GM23338 (cell line): ENCODE data around the gene CXorf65.

Experiments used
- CREB1 ChIP-seq: fragments of 250-450 bp; sonication (Bioruptor Pico); IDR thresholded peaks from 2 replicates; pipeline ENCODE4 v1.5.0; 2020; ENCODE audit warnings: low read depth, mild to moderate bottlenecking, moderate library complexity
- EZH2 ChIP-seq: fragments of 200-600 bp; sonication (generic); IDR thresholded peaks from one replicate; pipeline ENCODE4 v1.8.0; 2017; ENCODE audit warnings: antibody characterized with exemption, mild to moderate bottlenecking, low read depth; ENCODE audit not compliant: unreplicated experiment
- EZH2phosphoT487 ChIP-seq: fragments of 200-600 bp; sonication (generic); IDR thresholded peaks from one replicate; pipeline ENCODE4 v1.8.1; 2018; ENCODE audit warnings: antibody characterized with exemption; ENCODE audit not compliant: unreplicated experiment
- POLR2AphosphoS5 ChIP-seq: IDR thresholded peaks from 2 replicates; pipeline ENCODE4 v1.6.1; 2016; ENCODE audit warnings: antibody characterized with exemption, low read depth
- ZNF114 ChIP-seq: fragments of 250-450 bp; sonication (Bioruptor Pico); IDR thresholded peaks from 2 replicates; pipeline ENCODE4 v1.5.0; 2020; ENCODE audit warnings: mild to moderate bottlenecking, moderate library complexity
- TF ChIP-seq, protein P1 (sequence below), 2 experiments: fragments of 200-600 bp in 1 of 2; sonication (generic) in 1 of 2; conservative IDR thresholded peaks; 2 replicates each; pipeline versions ENCODE4 v1.5.1 to v1.6.1; 2016 to 2017; ENCODE audit warnings: antibody characterized with exemption in 2 of 2, low read depth in 2 of 2, mild to moderate bottlenecking in 2 of 2, moderate library complexity in 1 of 2
- TF ChIP-seq, protein P2 (sequence below): IDR thresholded peaks from one replicate; pipeline ENCODE4 v1.6.1; 2018; ENCODE audit warnings: antibody characterized with exemption; ENCODE audit not compliant: unreplicated experiment

GRCh38 chrX:71095555-71095980 lies 11.0 kb downstream of the CXorf65 start, which contains the start of gene FOXO4:
- TF ChIP-seq EZH2phosphoT487 (no peak), EZH2 (no peak), CREB1 (no peak), ZNF114 (no peak), POLR2AphosphoS5 (no peak)
- TF ChIP-seq, protein P1, sequence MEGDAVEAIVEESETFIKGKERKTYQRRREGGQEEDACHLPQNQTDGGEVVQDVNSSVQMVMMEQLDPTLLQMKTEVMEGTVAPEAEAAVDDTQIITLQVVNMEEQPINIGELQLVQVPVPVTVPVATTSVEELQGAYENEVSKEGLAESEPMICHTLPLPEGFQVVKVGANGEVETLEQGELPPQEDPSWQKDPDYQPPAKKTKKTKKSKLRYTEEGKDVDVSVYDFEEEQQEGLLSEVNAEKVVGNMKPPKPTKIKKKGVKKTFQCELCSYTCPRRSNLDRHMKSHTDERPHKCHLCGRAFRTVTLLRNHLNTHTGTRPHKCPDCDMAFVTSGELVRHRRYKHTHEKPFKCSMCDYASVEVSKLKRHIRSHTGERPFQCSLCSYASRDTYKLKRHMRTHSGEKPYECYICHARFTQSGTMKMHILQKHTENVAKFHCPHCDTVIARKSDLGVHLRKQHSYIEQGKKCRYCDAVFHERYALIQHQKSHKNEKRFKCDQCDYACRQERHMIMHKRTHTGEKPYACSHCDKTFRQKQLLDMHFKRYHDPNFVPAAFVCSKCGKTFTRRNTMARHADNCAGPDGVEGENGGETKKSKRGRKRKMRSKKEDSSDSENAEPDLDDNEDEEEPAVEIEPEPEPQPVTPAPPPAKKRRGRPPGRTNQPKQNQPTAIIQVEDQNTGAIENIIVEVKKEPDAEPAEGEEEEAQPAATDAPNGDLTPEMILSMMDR (conservative IDR thresholded peaks at IDR 0.05; ENCODE audit: low read depth in 2 of 2): no peak
- TF ChIP-seq, protein P2, sequence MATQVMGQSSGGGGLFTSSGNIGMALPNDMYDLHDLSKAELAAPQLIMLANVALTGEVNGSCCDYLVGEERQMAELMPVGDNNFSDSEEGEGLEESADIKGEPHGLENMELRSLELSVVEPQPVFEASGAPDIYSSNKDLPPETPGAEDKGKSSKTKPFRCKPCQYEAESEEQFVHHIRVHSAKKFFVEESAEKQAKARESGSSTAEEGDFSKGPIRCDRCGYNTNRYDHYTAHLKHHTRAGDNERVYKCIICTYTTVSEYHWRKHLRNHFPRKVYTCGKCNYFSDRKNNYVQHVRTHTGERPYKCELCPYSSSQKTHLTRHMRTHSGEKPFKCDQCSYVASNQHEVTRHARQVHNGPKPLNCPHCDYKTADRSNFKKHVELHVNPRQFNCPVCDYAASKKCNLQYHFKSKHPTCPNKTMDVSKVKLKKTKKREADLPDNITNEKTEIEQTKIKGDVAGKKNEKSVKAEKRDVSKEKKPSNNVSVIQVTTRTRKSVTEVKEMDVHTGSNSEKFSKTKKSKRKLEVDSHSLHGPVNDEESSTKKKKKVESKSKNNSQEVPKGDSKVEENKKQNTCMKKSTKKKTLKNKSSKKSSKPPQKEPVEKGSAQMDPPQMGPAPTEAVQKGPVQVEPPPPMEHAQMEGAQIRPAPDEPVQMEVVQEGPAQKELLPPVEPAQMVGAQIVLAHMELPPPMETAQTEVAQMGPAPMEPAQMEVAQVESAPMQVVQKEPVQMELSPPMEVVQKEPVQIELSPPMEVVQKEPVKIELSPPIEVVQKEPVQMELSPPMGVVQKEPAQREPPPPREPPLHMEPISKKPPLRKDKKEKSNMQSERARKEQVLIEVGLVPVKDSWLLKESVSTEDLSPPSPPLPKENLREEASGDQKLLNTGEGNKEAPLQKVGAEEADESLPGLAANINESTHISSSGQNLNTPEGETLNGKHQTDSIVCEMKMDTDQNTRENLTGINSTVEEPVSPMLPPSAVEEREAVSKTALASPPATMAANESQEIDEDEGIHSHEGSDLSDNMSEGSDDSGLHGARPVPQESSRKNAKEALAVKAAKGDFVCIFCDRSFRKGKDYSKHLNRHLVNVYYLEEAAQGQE: no peak
